NCI-H2227 (cell line): ENCODE data around the gene HOXC4.
A peak's percentile ranks its signal among the peaks of the same experiment; 100 is the strongest.

Experiments
- DNase-seq: peaks from one replicate; lab custom pipeline; 2025; ENCODE audit not compliant: unreplicated experiment; lab: John Stamatoyannopoulos, UW

HOXC4 gene

DNA sequence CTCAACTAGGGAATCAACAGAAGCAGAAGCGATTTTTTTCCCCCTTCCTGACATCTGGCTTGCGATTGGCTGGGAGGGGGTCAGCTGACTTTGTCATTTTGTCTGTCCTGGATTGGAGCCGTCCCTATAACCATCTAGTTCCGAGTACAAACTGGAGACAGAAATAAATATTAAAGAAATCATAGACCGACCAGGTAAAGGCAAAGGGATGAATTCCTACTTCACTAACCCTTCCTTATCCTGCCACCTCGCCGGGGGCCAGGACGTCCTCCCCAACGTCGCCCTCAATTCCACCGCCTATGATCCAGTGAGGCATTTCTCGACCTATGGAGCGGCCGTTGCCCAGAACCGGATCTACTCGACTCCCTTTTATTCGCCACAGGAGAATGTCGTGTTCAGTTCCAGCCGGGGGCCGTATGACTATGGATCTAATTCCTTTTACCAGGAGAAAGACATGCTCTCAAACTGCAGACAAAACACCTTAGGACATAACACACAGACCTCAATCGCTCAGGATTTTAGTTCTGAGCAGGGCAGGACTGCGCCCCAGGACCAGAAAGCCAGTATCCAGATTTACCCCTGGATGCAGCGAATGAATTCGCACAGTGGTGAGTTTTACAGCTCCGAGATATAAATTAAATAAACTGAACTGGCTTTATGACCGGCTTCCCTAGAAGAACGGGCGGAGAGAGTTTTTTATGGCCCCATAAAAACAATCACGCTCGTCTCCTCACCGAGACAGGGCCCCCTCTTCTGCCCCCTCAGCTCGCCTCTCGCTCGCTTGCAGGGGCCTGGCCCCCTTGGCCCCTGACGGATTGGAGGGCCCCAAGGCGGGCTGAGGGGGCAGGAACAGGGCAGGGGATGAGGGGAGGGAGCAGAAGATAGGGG lies 25.1 kb upstream of the HOXC4 start, which contains the start of gene HOXC6:
HOXC6 (plus strand) TSS at position 127 of the 888 bp plus-strand sequence; CDS start at position 209, 82 bp downstream.
- peak; percentile 37 for DNase-seq

- DNase-seq: no peak
Observed at GRCh38 chr12:54029529-54030441, 23.9 kb upstream of the HOXC4 start.

DNA sequence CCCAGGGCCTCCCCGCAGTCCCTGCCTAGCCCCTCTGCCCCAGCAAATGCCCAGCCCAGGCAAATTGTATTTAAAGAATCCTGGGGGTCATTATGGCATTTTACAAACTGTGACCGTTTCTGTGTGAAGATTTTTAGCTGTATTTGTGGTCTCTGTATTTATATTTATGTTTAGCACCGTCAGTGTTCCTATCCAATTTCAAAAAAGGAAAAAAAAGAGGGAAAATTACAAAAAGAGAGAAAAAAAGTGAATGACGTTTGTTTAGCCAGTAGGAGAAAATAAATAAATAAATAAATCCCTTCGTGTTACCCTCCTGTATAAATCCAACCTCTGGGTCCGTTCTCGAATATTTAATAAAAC lies 23.2 kb upstream of the HOXC4 start:
- DNase-seq: no peak

GRCh38 chr12:54030889-54031471 lies 22.7 kb upstream of the HOXC4 start:
- no peak for DNase-seq

GRCh38 chr12:54031480-54031879 lies 22.2 kb upstream of the HOXC4 start:
- no peak for DNase-seq

DNA sequence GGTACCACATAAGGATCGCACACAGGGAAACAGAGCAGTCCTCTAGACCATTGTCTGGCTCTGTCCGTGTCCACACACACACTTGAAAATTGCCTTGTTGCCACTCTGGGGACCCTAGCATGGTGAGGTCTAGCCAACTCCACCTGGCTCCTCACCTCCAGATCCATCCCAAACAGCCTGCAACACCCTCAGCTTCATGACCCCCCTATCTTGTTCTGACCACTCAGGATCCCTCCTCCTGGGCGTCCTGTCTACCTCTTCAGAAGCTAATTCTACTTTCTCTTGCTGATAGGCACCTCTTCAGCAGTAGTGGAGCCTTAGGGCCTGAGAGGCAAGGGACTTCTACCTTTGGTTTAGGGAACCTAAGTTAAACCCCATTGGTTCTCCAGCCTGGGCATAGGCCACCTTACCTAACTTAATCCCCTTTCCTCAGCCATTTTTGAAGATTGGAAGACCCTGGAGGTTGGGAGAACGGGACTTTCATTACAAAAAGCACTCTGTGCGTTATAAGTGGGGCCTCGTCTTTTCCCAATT lies 21.5 kb upstream of the HOXC4 start:
- no peak for DNase-seq

DNA sequence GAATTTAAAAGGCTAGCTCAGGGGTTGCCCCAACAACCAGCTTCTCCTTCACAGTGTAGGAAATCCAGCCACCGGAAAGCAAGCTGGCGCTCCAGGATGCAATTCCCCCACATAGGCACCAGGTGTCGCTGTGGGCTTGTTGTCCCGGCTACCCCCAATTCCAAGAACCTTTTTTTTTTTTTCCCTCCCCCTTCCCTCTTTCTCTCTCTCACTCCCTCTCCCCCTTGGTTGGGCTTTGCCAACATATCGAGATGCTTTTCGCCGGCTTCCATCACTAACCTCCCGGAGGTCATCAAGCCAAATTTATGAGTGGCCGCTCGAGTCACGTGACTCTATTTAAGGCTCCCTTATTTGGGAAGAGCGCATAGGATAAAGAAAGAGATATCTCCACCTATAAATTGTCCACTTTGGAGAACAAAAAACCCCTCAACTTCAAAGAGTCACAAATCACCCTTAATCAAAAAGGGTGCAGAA lies 21.0 kb upstream of the HOXC4 start, which contains the start of gene HOXC5:
HOXC5 (plus strand) TSS at position 424 of the 474 bp plus-strand sequence. CDS start 73 bp downstream, outside the sequence.
- peak; percentile 79 for DNase-seq

- DNase-seq: peak; percentile 28
Observed at GRCh38 chr12:54033106-54033979, 20.3 kb upstream of the HOXC4 start.

- DNase-seq: no peak
Observed at GRCh38 chr12:54033980-54034784, 19.5 kb upstream of the HOXC4 start.

GRCh38 chr12:54034785-54035310 lies 18.8 kb upstream of the HOXC4 start:
- no peak for DNase-seq

GRCh38 chr12:54035568-54036264 lies 17.9 kb upstream of the HOXC4 start:
- no peak for DNase-seq

- DNase-seq: no peak
Observed at GRCh38 chr12:54036620-54037359, 16.8 kb upstream of the HOXC4 start.

GRCh38 chr12:54037360-54038283 lies 16.0 kb upstream of the HOXC4 start:
- DNase-seq: no peak

DNA sequence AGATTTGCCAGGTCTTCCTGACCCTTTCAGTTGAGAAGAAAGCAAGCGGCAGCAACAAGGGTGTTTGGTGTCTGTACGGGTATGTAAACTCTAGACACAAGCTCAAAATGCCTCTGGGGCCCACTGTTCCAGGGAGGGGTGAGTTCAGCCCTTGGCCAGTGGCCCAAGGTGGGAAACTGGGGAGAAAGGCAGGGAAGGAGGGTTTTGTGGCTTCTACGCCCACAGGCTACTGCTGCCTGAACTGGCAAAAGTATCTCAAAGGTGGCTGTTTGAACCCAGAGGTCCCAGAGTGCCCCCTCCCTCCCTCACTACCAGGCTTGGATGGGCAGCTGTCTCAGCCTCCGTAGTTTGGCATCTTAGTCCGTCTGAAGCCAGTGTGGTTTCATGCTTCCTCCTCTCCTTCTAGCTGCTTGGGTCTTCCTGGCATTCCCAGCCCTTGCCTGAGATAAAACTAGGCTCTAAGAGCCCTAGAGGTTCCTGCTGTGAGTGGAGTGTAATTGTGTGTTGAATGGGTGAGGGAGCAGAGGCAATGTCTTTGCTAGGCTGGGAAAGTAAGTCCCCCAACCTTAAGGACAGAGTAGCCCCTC lies 15.3 kb upstream of the HOXC4 start:
- DNase-seq: no peak

- no peak for DNase-seq
Observed at GRCh38 chr12:54038871-54039414, 14.7 kb upstream of the HOXC4 start.
